Lung microvascular endothelial cell (primary cell): ENCODE data around the gene AQP12B. TPM values are rescaled to one million over a fixed set of nuclear protein-coding genes. Genes with fewer than 3 reads are reported as not detected.
"Not testable (repeated sequence)": the region's sequence is repeated elsewhere in the genome, so short reads cannot be mapped to it uniquely, and the experiment has no call there.

Source experiments
- DNase-seq, 2 donors: peaks; one replicate each; pipeline versions ENCODE4 v3.0.0 to v3.0.0-alpha.2; 2010; ENCODE audit warnings: low read depth in 2 of 2
- total RNA-seq: library from RNA; depleted of rRNA; stranded (reverse); fragments of >200 nt; gene quantifications from 2 replicates; pipeline ENCODE4 v1.2.1, GENCODE V29; 2014

The AQP12B gene
- total RNA-seq, 1 donor from 2014 or later = not detected

DNA sequence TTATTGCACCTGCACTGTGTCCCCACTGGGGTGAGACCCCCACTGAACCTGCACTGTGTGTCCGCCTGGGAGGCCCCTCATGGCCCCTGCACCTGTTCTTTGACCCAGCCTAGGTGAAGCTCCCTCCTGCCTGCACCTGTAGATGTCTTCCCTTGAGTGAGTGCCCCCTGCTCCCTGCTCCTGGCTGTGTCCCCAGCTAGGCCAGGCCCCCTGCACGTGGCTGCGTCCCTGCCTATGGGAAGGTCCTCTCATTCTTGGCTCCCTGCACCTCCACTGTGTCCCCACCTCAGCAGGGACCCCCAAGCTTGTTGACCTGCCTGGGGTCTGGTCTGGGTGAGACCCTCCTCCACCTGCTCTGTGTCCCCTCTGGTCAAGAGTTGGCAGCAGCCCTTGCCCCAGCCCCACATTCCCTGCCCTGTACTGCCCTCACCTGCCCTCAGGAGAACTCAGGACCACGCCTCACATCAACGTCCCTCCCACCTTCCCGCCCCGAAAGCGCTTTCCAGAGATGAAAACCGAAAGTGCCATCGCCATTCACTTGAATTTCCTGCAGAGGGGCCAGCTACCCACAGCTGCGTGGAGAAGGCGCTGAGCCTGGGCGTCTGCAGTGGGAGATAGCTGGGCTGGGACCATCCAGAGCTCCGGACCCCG lies 769 bp upstream of the AQP12B start:
- DNase-seq = not testable (repeated sequence)

DNA sequence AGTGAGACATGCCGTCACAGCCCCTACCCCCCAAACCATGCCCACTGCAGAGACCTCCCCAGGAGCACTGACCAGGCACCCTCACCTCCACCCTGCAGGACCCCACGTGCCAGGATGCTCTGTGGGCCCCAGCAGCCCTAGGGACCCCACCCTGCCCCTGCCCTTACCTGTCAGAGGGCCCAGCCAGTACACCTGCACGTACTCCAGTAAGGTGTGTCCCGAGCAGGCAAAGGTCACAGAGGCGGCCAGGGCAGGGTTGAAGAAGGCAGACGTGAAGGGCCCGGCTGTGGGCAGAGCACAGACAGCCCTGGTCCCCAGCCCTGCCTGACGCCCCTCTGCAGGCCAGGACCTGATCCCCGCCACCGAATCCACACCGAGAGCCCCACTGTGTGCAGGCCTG lies 2.5 kb downstream of the AQP12B start:
- DNase-seq = not testable (repeated sequence)

DNA sequence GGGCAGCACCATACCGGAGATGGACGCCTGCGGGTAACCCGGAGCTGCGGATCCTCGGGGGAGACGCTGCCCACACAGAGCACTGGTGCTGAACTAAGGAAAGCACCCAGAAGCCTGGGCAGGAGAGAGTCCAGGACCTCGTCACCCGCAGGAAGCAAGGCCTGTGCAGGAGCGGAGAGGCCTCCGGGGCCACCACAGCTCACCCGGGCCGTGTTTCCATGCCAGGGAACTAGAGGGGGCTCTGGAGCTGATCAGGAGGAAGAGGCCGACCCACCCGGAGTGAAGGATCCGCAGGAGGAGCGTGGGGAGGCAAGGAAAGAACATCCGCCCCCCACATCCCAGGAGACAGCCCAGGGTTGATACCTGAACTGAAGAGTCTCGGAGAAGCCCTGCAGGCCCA lies 3.8 kb downstream of the AQP12B start:
- DNase-seq = not testable (repeated sequence)

GRCh38 chr2:240678043-240678442 lies 4.6 kb downstream of the AQP12B start:
- not testable (repeated sequence) for DNase-seq

DNA sequence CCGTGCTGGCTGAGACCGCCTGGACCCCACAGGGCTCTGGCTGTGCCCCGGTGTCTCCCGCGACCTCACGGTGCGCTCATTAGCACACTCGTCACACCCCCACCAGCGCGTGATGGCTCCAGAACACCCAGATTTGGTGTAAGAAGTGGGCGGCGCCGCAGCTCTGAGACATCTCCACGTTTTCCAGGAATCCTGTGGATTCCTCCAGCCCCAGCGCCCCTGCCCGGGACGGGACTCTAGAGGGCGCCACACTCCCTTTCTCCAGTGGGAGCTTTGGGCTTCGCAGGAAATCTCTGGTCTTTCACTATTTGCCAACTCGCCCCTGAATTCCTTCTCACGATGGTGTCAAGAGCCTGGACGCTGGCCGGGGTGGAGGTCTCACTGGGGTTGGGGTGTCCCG lies 7.3 kb downstream of the AQP12B start:
- DNase-seq = not testable (repeated sequence)

DNA sequence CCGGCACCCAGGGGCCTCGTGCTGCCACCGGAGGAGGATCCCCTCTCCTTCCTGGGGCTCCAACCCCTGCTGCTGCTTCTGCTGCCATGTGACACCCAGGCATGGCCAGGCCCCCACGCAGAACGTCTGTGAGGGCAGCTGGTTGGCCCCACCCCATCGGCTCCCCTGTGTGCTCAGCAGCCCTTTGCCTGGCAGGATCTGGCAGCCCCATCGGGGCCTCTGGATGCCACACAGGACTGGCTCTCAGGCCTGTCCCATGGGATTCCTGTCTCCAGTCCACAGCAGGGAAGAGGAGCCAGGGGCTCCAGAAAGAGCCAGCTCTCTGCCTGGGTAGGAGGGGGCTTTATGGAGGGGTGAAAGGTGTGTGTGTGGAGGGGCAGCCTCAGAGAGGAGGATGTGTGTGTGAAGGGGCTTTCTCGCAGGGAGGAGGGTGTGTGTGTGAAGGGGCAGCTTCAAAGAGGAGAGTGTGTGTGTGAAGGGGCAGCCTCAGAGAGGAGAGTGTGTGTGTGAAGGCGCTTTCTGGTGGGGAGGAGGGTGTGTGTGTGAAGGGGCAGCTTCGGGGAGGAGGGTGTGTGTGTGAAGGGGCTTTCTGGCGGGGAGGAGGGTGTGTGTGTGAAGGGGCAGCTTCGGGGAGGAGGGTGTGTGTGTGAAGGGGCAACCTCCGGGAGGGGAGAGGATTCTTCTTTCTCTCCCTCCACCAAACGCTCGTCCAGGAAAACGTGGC lies 8.1 kb downstream of the AQP12B start:
- not testable (repeated sequence) for DNase-seq

GRCh38 chr2:240672701-240673190 lies 9.9 kb downstream of the AQP12B start:
- no peak for DNase-seq

DNA sequence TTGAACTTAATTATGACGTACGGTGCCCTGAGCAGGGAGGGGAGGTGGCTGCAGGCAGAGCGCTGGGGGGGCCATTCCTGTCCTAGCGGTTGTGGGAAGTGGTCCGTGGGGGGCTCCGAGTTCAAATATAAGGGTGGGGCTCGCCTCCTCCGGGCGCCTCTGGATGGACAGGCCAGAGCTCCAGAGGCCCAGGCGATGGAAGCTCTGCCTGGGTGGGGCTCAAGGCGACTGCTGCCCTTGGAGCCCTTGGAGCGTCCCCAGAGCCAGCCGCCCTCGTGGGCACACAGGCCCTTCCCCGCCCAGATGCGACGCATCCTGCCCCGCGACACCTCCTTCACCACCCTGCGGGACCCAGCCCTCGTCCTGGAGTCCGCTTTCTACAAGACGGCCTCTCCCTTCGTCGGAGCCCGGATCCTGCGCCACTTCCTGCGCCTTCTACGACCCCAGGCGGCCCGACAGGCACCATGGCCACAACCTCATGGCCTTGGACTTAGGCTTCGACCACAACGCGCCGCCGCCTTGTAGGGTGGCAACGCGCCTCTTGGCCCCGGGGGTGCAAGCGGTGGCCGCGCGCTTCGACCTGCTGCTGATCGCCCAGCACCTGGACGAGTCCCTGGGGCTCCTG lies 10.5 kb downstream of the AQP12B start:
- no peak for DNase-seq

- no peak for DNase-seq
Observed at GRCh38 chr2:240670950-240671349, 11.7 kb downstream of the AQP12B start.

GRCh38 chr2:240670402-240670801 lies 12.3 kb downstream of the AQP12B start:
- no peak for DNase-seq

GRCh38 chr2:240664622-240665021 lies 18.1 kb downstream of the AQP12B start:
- DNase-seq = no peak

DNA sequence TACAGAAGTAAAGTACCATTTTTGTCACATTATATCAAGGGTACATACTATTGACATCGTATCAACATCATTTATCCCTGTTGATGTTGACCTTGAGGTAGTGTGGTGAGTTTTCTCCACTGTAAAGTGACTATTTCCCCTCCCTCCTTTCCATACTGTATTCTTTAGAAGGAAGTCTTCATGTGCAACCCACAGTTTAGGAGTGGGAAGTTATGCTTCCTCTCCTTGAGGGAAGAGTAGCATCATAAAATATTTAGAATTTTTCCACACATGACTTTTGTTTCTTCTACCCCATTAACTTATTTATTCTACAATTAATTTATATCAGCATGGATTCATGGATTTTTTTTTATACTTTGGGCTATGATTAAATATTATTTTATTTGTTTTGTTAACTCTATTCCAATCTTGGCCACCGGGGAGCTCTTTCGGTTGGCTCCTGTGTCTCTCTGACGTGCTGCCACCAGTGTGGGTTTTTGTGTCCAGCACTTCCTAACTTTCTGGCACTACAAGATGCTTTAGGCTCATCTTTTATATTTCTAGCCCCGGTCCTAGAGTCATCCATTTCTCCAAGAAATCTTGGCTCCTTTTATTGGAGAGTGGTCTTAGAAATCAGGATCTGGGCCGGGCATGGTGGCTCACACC lies 19.0 kb downstream of the AQP12B start:
- no peak for DNase-seq

- no peak for DNase-seq
Observed at GRCh38 chr2:240662681-240663080, 20.0 kb downstream of the AQP12B start.

- DNase-seq = not testable (repeated sequence)
Observed at GRCh38 chr2:240659883-240660282, 22.8 kb downstream of the AQP12B start.

DNA sequence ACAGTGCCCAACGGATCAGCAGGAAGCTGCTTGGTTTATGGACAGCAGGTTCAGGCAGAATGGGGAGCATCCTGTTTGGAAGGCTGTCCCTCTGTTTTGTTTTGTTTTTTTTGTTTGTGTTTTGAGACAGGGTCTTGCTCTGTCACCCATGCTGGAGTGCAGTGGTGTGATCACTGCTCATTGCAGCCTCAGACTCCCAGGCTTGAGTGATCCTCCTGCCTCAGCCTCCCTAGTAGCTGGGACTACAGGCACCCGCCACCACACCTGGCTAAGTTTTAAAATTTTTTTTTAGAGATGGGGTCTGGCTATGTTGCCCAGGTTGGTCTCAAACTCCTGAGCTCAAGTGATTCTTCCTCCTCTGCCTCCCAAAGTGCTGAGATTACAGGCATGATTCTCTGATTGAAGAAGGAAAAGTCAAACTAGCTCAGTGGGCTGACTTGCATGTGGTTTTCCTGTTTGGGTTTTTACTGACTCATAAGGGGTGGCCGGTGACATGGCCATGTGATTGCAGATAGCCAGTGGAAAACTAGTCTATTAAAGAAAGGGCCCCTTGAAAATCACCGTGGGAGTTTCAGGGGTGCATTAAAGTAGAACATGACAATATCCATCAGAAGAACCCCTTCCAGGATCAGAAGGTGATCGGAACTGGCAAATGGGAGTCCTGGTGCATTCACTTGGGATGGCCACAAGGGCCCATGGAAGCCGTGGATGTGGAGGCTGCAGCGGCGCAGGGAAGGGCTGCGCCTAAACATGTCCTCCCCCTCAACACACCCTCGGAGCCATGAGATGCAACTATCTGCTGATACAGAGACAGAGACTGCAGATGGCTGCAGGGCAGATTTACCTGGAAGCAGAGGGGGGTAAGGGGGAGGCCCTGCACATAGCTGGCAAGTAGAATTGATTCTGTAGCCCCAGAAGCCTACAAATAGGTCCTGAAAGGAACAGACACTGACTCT lies 26.5 kb downstream of the AQP12B start:
- peak in 1 of 2 donors; percentile 56 for DNase-seq

GRCh38 chr2:240651185-240651584 lies 31.5 kb downstream of the AQP12B start:
- no peak for DNase-seq

GRCh38 chr2:240650254-240650965 lies 32.3 kb downstream of the AQP12B start:
- no peak for DNase-seq

- DNase-seq = no peak
Observed at GRCh38 chr2:240649331-240649730, 33.4 kb downstream of the AQP12B start.

- DNase-seq = no peak
Observed at GRCh38 chr2:240648650-240649275, 33.9 kb downstream of the AQP12B start.
